Bronchial epithelial cell (primary cell): Measurements from ENCODE around the gene PLCE1. TPM values are rescaled to one million over a fixed set of nuclear protein-coding genes. Genes with fewer than 3 reads are reported as not detected.

Source experiments
- DNase-seq: peaks from one replicate; pipeline ENCODE4 v3.0.0-alpha.2; 2010; ENCODE audit warnings: low read depth
- FAIRE-seq: peaks from 2 replicates; lab custom pipeline; 2011; peaks lifted over from hg19 to GRCh38; lab: Jason Lieb, UNC
- H3K27me3 ChIP-seq: 2 replicates; pipeline ENCODE4 v1.5.1; 2011; ENCODE audit warnings: low read length; ENCODE audit not compliant: control insufficient read depth, insufficient read depth
- H3K36me3 ChIP-seq: 2 replicates; pipeline ENCODE4 v1.5.1; 2011; ENCODE audit warnings: low read length; ENCODE audit not compliant: control insufficient read depth, insufficient read depth
- H3K4me3 ChIP-seq: 2 replicates; pipeline ENCODE4 v1.5.1; 2011; ENCODE audit warnings: mild to moderate bottlenecking, low read depth, low read length, control low read depth
- CTCF ChIP-seq: IDR thresholded peaks from 2 replicates; pipeline ENCODE4 v1.5.1; 2011; ENCODE audit warnings: mild to moderate bottlenecking, moderate library complexity, low read length, control low read depth, inconsistent platforms; ENCODE audit not compliant: insufficient read depth, severe bottlenecking
- total RNA-seq: library from RNA; depleted of rRNA; stranded (reverse); fragments of >200 nt; gene quantifications from 2 replicates; pipeline ENCODE4 v1.2.1, GENCODE V29; 2014

The PLCE1 gene
- total RNA-seq, 1 donor from 2014 or later: 0.26 TPM

- Histone ChIP-seq H3K4me3 (no peak overlapping the region), H3K36me3 (no peaks in the 10 kb centered on the region), H3K27me3 (no peaks in the 10 kb centered on the region)
- no peak for TF ChIP-seq CTCF
- FAIRE-seq (no peak), DNase-seq (no peak)
Measured at GRCh38 chr10:94037286-94037685, 43.6 kb downstream of the PLCE1 start.

- DNase-seq: no peak
- TF ChIP-seq CTCF: no peak
- Histone ChIP-seq H3K36me3 (no peaks in the 10 kb centered on the region), H3K27me3 (no peaks in the 10 kb centered on the region), H3K4me3 (no peak overlapping the region)
- FAIRE-seq: no peak
Measured at GRCh38 chr10:94038024-94038423, 44.3 kb downstream of the PLCE1 start.

GRCh38 chr10:94041206-94041605 is 47.5 kb downstream of the PLCE1 start:
- DNase-seq (no peak), FAIRE-seq (peak; percentile 79)
- no peak overlapping the region for H3K4me3 ChIP-seq
- H3K36me3 ChIP-seq: no peaks in the 10 kb centered on the region
- no peak for TF ChIP-seq CTCF
- H3K27me3 ChIP-seq: no peaks in the 10 kb centered on the region

GRCh38 chr10:94042001-94042833 is 48.5 kb downstream of the PLCE1 start:
- DNase-seq (peak; percentile 79), FAIRE-seq (peak; percentile 82)
- no peak overlapping the region for H3K4me3 ChIP-seq
- no peaks in the 10 kb centered on the region for H3K36me3 ChIP-seq
- peak; percentile 26 for TF ChIP-seq CTCF
- H3K27me3 ChIP-seq: no peaks in the 10 kb centered on the region

GRCh38 chr10:94042834-94043175 is 49.1 kb downstream of the PLCE1 start:
- DNase-seq (peak; percentile 43), FAIRE-seq (no peak)
- Histone ChIP-seq H3K36me3 (no peaks in the 10 kb centered on the region), H3K4me3 (no peak overlapping the region), H3K27me3 (no peaks in the 10 kb centered on the region)
- TF ChIP-seq CTCF: no peak

Other genes with a start within 250 kb of the PLCE1 start
- gene LGI1, start 236.0 kb upstream of the PLCE1 start, total RNA-seq: not detected in 2 replicates
- 2.1 and 2.4 TPM in 2 replicates for gene SLC35G1, start 100.0 kb upstream of the PLCE1 start, total RNA-seq